GM19452 (cell line): ENCODE data around the gene TEDC1.

Experiments used
- ATAC-seq: cut with Tn5 transposase; IDR thresholded peaks from one replicate; pipeline ENCODE4 v1.9.1; 2021; ENCODE audit not compliant: unreplicated experiment

Gene TEDC1, protein sequence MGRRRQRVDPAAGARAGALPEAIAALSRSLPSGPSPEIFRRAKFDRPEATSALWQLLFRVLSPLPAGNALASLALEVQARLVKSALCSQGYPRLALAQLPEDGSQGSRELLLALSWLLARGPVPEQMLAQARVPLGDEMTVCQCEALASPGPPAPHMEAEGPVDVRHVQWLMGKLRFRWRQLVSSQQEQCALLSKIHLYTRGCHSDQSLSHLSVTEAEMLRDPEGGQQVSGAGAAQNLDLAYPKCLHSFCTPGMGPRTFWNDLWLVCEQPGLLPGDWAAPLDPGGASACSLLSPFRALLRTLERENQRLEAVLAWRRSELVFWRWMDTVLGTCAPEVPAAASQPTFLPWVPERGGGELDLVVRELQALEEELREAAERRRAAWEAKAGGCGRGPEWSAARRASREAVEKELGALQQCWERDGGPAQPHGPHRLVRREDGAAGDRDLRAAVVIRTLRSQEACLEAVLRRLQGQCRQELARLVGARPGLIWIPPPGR

DNA sequence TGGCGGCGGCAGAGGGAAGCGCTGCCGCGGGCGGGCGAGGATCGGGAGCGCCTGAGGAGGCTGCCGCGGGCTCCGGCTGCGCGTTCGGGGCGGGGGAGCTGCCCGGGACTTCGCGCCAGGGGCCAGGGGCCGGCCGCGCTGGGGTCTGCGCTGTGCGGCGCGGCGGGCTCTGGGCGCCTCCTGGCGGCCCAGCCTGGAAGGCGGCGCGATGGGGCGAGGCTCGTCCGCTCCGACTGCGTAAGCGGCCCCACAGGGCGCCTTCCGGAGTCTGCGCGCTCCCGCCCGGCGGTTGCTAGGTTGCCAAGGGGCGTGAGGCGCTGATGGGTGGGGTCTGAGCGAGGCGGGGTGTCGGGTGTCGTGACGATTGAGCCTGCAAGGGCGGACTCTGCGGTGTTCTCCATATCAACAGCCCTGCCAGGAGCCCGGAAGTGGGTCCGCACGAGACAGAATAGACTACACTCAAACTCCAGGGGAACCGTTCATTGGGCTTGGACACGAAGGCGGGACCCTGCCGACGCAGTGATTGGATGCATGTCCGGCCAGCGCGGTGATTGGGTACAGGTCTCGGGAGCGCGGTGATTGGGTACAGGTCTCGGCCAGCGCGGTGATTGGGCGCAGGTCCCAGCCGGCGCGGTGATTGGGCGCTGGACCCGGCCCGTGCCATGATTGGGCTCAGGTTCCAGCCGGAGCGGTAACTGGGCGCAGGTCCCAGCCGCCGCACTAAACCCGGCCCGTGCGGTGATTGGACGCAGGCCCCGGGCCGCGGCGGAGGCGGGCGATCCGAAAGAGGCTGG lies at the start of gene TEDC1:
Gene TEDC1 (plus strand): TSS at position 675 of the 794 bp plus-strand sequence. CDS start 130 bp downstream, outside the sequence.
- peak; percentile 67 for ATAC-seq

DNA sequence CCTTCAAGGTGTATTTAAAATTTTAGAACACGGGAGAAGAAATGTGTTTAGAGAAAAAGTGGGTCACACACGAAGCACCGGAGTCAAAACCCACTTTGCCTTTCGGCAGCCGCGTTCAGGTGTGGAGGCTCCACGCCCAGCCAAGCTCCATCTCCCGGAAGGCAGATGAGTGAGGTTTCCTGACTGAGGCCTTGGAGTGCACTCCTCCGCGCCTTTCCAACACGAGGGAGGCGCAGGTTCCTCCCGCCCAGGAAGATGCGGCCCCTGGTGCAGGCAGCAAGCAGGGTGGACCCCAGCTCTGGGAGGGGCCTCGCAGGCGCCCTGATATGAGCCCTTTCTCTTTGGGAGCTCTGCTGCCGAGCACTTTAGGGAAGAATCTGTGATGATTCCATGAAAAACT lies 48.9 kb upstream of the TEDC1 start:
- ATAC-seq: no peak

DNA sequence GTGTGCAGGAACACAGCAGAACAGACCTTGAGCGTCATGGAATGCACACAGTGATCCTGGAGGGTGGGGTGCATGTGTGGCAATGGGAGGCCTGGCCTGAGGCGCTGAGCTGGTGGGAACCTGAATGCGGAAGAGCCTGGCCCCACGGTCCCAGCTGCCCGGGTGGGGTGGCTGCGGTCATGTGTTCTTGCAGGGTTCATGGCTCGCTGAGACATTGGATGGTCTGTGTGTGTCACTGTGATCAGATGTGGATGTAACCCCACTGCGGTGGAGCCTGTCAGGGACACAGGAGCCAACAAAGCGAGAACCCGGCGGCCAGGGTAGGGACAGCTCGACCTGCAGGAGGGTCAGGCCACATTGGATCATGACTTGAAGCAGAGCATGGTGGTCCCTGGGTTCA lies 48.2 kb upstream of the TEDC1 start:
- no peak for ATAC-seq

DNA sequence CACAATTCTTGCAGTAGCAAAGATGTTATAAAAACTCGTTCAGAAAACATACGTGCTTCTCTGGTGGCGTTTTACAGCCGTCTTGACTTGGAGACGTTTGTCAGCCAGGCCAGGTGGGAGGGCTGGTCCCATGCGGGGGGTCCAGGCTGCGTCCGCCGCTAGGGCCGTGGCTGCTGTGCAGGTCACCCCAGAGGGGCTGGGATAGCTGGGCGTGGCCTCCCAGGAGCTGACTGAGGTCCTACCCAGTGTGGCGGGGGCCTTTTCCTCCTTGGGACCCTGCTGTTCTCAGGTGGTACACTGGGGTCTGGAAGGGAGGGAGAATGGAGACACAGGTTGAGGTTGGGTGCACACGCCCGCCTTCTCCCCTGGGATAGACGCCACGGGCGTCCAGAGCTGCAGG lies 46.2 kb upstream of the TEDC1 start:
- ATAC-seq: no peak

DNA sequence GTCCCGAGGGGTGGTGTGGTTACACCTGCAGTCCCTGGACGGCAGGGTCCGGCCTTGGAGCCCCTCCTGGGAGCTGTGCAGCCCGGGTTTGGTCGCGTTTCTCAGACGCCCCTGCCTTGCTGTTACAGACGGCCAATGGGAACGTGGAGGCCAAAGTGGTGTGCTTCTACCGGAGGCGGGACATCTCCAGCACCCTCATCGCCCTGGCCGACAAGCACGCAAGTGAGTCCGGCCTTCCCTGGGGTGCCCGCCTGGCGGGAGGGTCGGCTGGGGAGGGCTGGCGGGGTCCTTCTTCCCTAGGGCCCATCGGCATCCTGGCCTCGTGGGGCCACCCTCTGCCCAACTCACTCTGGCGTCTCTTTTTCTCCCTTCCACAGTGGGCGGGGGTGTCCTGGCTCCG lies 45.8 kb upstream of the TEDC1 start:
- no peak for ATAC-seq

DNA sequence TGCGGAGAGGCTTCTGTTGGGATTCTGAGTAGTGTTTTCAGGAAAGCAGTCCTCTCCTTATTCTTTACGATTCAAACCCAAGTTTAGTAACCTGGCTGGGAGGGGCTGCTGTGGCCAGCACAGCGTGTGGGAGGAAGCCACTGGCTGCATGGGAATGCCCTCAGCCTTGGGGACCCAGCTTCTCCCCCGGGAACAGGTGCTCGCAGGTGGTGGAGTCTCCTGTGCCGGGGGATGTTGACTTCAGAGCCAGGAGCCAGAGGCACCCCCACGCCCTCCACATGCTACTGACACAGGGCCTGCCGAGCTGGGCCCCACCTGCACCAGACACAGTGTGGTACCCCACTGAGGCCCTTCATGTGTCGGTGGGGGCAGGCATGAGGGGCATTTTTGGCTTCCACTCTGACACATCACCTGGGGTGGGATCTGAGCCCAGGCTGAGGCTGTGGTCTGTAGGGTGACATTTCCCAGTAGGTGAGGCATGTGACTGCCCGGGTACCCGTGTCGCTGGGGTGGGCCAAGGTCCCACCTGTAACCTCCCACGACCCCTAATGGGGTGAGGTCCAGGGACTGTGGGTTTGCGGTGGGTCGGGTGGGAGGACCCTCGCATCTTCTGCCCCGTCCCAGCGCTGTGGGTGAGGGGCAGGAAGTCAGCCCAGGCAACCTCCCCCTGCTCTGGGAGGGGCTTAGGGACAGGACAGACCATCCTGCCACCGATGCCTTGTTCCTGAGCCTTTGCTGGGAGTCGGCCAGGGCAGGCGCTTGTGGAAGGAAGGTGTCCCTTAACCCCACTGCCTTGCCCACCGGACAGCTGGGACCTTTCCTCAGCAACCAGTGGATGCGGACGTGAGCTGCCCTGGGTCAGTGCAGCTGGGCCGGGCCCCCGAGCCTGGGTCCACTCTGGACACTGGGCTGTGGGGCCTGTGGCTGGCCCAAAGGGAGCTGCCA lies 44.9 kb upstream of the TEDC1 start:
- no peak for ATAC-seq

DNA sequence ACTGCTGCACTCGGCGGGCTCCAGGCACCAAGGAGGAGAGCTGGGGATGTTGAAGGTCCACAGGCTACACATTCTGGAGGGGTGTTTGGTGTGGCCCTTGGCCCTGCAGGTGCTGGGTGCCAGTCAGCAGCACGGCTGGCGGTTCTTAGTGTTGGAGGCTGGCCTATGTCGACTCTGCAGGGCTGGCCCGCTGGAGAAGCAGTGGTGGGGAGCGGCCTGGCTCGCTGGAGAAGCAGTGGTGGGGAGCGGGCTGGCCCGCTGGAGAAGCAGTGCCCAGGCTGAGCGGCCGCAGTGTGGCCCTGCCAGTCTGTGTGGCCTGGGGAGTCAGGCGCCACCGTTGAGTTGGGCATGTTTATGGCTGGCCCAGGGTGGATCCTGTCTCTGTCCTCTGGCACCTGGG lies 44.1 kb upstream of the TEDC1 start:
- no peak for ATAC-seq

DNA sequence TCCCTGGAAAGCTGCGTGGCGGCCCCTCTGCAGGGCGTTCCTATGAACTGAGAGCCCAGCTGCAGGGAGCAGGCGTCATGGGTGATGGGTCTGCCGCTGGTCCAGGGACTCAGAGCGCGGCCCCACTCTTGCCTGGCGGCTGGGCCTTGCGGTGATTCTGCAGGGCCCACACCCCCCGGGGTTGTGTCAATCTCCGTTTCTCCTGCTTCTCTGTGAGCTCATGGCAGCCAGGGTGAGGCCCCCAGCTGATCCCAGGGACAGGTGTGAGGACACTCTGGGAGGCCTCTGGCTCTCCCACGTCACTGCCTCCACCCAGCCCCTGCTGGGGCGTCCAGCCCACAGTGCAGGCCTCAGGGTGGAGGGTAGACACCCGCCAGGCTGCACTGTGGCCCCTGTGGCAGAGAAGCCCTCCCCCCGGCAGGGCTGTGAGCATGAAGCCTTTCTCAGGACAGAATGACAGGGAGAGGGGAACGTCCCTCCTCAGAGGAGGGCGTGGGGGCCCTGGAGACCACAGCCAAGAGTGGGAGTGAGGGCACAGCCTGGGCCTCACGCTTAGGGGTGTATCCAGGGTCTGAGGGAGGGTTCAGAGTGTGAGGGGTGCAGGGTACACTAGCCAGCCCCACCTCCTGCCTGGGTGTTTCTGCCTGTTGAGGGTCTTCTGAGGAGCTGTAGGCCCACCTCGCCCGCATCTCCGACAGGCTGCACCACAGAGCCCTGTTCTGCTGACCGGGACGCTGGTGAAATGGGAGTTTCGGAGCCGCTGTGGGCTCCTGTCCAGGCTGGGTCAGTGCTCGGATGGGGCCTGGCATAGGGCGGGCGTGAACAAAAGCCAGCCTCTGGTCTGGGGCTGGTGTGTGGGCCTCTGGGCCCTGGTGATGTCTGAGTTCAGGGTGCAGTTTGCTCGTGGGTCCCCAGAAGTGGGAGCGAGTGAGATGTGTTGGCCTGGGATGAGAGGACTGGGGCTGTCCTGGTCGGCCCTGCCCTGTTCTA lies 43.1 kb upstream of the TEDC1 start:
- ATAC-seq: no peak

DNA sequence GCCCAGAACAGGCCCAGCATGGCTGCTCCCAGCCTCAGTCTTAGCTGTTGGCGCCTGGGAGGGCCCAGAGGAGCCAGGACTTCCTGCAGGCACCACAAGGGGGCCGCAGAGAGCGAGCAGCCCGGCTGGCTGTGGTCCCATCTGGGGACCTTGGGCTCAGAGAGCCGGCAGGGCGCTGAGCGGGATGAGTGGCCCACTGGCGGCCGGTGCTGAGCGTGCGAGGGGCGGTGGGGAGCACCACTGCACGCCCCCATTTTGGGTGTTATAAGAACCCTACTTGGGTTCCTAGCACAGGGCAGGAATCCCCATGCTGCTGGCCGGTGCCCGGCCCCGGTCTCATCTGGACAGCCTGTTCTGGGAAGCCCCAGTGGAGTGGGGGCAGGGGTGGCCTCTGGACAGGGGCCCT lies 42.3 kb upstream of the TEDC1 start:
- no peak for ATAC-seq

DNA sequence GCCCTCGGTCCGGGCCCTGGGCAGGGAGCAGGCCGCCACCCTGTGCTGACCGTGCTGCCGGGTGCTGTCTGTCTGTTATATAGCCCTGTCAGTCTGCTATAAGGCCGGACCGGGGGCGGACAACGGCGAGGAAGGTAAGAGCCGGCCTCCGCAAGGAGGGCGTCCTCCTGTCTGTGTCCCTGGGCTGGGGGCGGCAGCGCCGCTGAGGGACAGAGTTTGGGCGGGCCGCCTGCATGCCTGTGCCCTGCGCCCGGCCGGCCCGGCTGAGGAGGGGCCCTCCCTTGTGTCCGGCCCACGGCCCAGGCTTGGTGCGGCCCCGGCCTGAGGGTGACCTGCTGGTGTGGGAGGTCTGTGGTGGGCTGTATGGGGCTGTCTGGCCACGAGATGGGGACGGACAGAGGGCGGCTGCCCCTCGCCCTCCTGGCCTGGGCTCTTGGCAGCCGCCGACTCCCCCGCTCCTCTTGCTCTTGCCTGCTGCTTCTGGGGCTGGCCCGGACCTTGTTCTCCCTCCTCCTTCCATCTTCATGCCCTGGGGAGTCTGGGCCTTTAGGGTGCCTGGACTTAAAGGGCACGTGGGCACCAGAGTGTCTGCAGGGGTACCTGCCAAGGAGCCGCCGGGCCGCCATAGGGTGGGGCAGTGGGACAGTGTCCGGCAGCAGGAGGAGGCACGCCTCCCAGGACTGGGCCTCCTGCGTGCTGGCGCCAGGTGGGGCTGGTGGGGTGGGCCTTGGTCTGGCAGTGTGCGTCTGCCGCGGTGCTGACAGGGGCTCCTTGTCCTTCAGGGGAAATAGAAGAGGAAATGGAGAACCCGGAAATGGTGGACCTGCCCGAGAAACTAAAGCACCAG lies 41.5 kb upstream of the TEDC1 start:
- ATAC-seq: no peak

DNA sequence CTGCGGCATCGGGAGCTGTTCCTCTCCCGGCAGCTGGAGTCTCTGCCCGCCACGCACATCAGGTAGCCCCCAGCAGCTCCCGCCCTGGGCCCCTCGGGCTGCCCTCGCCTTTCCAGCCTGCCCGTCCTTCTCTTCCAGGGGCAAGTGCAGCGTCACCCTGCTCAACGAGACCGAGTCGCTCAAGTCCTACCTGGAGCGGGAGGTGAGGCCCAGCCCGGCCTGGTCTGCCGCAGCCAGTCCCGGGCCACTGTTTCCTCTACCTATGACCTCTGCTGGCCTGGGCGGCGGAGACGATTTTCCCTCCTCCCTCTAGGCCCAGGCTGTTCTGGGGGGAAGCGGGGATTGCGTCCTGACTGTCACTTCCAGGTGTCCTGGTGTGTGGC lies 40.9 kb upstream of the TEDC1 start:
- ATAC-seq: no peak

DNA sequence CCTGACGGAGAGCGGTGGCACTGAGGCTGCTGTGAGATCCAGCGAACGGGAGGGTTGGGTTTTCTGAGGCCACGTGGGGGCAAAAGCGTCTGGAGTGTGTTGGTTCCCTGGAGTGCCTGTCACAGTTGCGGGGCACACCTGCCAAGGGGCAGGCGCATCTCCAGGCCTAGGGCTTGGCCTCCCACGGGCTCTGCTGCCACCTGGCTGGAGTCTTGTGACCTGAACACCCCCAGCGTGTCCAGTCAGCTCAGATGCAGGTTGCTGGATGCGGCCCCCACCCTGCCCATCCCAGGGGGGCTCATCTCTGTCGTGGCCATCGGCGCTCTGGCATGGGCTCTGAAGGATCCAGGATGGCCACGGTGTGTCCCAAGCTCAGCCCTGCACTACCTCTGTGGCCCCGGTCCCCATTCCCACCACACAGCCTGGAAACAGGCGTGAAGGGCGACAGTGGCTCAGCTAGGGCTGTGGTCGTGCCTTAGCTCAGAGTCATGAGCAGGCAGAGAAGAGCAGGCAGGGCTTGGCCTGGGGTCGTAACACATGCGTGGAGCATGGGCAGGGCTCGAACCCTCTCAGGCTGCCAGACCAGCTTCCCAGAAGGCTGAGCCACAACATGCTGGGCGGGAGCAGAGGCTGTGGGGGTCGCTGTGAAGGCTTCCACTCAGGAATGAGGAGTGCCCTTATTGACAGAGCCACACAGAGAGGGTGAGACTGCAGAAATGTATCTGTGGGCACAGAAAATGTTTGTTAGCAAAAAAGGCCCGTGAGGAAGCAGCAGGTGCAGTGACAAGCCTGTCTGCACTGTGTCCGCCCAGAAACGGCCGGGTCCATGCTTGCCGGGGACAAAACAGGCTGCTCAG lies 40.0 kb upstream of the TEDC1 start:
- no peak for ATAC-seq

DNA sequence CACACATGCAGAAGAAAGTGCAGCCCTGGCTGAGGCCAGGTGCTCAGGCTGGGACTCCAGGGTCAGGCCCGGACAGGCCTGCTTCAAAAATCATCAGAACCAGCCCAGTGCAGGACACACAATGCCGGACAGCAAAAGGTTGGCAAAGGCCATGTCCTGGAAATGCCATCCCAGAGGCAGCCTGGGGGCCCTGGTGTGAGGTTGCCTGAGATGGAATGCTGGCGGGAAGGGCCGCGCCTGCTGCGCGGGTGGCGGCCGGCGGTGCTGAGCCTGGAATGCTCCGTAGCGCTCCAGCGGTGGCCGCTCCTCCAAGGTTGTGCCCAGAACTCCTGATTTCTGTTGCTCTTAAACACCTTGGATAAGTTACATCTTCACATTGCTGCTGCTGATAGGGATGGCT lies 38.1 kb upstream of the TEDC1 start:
- no peak for ATAC-seq

DNA sequence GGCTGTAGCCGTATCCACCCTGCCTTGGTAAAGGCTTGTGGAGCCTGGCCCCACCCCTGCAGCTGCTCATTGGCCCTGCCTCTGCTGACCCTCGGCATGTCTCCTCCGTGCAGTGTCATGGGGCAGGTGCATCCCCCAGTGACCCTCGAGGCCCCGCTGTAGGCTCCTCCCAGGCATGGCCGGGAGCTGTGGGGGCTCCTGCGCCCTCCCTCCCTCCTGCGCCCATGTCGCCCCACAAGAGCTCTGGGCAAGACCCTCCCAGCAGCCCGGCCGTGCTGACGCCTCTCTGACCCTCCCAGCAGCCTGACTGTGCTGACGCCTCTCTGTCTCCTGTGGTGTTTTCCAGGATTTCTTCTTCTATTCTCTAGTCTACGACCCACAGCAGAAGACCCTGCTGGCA lies 37.2 kb upstream of the TEDC1 start:
- ATAC-seq: no peak

DNA sequence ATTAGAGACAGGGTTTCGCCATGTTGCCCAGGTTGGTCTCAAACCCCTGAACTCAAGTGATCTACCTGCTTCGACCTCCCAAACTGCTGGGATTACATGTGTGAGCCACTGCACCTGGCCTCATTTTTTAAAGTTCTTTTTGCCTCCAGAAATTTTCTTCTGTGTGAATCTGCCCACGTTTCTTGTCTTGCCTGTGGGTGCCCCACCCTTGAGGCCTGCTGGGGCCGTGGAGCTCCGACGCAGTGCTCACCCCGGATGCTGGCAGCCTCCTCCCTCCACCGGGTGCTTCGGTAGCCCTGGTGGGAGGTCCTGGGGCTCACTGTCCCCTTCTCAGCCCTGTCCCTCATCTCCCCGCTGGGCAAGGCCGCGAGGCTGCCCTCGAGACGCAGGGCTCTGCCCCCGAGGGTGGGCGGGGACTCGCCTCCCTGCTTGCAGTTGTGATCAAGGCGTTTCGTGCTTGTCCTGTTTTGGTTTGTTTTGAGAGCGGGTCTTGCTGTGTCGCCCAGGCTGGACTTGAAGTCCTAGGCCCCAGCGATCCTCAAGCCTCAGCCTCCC lies 35.9 kb upstream of the TEDC1 start:
- no peak for ATAC-seq

DNA sequence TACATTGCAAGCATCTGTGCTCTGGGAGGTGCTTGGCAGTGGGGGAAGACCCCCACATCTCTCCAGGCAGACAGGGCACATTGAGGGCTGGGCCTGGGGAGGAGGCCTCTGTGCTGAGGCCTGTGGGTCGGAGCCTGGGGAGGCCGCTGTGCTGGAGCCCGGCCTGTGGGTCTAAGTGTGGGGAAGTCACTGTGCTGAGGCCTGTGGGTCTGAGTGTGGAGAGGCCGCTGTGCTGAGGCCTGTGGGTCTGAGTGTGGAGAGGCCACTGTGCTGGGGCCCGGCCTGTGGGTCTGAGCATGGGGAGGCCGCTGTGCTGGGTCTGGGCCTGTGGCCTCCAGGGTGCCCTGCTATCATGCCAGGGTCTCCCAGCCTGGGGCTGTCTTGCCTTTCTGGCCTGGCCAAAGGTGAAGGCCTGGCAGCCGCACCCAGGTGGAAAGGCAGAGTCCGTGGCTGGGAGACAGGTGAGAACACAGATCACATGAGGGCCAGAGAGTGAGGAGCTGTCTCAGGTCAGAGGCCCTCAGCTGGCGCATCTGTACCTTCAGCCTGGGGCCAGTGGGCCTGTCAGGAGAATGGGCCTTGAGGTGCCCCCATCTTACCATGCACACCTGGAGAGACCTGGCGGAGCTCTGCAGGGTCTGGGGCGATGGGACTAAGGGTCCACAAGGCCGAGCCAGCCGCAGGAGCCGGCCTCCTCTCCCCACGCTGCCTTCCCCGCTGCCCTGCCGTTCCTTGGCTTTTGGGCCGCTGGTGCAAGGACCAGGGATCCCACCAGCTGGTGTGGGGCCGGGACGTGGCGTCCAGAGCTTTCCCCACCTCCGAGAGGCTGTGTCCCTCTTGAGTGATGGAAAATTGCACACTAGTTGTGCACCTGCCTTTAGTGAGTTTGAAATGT lies 35.0 kb upstream of the TEDC1 start:
- ATAC-seq: no peak
